LNCAP (cell line): ENCODE results near the gene GABBR2.

Experiments used
- TF ChIP-seq, protein P1 (sequence below): fragments of 450-650 bp; IDR thresholded peaks from 2 replicates; pipeline ENCODE4 v1.5.1; 2017; ENCODE audit warnings: mild to moderate bottlenecking

The GABBR2 gene

DNA sequence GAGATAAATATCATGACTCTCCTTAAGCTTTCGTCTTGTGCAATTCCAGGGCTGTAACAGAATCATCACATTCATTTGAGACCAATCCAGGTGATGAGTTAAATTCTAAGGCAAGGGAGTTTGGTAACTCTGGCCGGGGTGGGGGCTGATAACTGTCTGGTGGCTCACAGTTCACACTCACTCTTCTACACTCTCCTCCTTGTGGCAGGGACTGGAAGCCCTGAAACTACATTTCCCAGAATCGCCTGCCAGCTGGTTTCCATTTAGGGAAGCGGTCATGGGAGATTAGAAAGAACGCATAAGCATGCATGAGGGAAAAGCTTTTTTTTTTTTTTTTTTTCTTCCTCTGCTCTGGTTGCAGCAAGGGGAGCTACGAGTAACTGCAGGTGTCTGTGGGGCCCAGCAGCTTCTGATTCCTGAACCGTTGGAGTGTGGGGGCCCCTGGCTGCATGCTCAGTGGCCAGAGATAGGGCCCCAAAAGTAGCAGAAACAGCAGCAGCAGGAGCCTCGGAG, 298.5 kb downstream of the GABBR2 start:
- TF ChIP-seq, protein P1, sequence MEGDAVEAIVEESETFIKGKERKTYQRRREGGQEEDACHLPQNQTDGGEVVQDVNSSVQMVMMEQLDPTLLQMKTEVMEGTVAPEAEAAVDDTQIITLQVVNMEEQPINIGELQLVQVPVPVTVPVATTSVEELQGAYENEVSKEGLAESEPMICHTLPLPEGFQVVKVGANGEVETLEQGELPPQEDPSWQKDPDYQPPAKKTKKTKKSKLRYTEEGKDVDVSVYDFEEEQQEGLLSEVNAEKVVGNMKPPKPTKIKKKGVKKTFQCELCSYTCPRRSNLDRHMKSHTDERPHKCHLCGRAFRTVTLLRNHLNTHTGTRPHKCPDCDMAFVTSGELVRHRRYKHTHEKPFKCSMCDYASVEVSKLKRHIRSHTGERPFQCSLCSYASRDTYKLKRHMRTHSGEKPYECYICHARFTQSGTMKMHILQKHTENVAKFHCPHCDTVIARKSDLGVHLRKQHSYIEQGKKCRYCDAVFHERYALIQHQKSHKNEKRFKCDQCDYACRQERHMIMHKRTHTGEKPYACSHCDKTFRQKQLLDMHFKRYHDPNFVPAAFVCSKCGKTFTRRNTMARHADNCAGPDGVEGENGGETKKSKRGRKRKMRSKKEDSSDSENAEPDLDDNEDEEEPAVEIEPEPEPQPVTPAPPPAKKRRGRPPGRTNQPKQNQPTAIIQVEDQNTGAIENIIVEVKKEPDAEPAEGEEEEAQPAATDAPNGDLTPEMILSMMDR, result no peak

DNA sequence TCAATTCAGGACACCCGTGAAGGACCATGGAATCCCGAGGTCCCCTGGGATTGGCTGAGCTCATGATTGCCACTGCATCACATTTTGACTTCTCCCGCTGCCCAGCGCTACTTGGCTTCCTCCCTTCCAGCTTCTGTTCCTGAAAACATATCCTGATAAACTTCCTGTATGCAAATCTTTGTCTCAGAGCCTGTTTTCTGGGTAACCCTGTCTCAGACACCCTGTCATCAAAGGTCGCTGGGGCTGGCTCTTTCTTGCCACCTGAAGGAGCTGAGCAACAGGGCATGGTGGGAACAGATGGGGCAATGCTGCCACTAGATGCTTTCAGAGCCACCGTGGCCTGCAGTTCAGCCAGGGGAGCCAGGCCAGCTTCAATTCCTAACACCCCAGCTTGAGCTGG, 299.0 kb downstream of the GABBR2 start:
- TF ChIP-seq, protein P1, result no peak

DNA sequence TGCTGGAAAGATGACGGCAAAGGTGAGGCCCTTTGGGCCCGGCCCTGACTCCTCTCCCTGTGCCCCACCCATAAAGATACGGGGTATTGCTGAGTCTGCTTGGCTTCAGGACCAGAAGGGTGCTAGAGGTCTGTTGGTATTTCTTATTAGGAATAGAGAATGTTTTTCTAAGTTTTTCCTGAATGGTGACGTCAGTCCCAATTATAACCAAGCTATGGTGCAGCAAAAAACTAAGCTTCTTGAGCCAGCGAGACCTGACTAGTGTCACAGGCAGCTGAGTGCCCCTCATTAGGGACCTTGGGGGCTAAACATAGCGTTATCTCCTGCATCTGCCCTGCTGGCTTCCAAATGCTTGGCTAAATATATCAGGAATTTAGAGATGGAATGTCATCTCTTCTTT, 302.3 kb downstream of the GABBR2 start:
- TF ChIP-seq, protein P1, result no peak

DNA sequence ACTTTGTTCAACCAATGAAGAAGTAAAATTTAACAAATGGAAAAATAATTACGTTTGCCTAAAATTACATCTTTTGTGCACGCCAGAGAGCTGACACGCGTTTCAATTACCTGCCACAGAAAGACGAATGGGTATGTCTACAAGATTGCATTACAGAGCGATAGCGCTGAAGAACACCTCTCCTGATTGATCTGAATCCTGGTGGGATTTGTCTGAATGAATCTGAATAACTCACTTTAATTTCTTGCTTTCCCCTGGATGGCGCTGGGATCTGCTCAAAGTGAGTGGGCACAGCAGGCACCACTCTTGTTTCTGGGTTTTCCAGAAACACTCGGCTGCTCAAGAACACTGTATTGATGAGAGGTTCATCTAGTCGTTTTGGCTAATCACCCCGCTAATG, 304.5 kb downstream of the GABBR2 start:
- TF ChIP-seq, protein P1, result no peak

DNA sequence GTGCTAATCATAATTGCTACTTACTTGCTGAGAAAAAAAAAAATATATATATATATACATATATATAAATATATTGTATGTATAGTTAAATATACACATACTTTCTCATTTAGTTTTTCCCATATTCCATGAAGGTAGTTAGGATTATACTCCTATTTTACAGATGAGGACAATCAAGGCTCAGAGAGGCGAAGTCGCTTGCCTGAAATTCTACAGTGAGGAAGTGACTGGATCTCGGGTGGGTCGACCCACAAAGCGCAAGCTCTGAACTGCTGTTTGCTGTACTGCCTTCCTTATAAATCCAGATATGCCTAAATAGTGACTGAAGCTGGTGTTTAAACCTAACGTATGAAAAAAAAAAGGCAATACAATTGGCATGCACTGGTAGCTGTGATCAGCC, 305.0 kb downstream of the GABBR2 start:
- TF ChIP-seq, protein P1, result no peak

DNA sequence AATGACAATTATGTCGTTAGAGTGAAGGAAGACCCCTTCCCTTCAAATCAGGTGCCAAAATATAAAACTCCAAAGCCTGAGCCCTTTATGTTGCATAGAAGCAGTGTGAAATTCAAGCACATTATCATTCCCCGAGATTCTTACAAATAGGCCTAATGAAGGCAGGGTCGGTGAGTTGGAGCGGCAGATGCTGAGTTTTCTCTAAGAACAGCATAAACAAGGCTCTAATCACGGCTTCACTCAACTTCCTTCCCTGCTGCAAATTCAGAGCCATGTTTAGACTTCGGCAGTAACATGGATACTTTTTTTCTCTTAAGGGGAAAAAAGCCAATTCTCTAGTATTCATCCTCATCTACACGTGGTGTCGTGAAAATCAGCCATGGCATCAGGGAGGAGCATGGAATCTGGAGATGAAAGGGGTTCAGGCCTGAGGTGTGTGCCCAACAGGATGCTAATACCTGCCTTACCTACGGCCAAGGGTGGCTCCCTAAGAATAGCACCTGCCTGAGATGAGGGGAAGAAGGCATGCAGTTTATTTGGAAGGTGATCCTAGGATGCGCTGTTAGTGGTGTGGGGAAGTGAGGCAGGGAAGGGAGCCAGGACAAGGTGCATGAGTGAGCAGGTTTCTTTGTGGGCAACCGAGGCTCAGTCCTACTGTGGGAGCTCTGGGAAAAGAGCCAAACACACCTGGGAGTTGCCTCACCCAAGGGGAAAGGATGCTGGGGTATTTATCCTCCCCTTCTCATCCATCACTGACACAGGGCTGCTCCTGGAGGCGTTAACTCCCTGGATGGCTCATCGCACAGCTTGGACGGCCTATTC, 306.5 kb downstream of the GABBR2 start:
- TF ChIP-seq, protein P1, result no peak

DNA sequence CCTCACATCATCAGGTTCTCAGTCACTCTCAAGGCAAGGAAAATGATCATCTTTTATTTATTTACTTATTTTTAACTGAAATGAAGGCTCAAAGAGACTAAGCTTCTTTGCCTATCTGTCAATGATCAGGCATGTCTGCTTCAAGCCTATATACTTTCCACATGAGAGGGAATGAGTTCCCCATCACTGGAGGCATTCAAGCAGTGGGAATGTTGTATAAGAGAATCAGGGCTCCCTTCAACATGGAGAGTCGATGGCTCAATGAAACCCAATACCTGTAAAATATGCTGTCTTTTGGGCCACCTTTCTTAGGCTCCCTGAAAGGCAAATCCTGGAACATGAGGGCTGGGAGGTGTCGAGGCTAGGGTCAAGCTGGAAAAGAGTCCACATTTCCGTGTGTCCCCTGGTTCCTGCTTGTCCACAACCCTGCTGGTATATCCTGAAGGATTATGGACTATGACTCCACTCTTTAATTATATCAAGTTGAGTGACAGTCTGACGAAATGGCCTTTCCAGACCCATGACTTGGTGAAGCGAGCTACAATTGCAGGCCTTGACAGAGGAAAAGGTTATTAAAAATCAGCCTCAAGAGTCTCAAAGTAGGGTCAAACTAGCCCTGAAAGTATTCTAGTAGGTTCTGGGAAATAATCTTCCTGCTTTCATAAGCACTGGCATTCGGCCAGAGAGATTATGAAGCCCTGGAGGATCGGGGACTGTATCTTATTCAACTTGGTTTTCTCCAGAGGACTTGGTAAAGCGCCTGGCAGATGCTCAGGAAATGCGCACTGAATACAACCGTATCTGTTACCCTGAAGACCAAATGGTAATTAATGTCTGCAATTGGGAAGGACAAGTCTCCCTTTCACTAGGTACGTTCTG, 307.4 kb downstream of the GABBR2 start:
- TF ChIP-seq, protein P1, result no peak
